NCI-H510A treated with DMSO at 0.1 percent for 48 hours (cell line): Measurements from ENCODE around the gene C22orf15.

ENCODE experiments used
- DNase-seq: peaks from one replicate; lab custom pipeline; 2025; lab: John Stamatoyannopoulos, UW

The C22orf15 gene

DNA sequence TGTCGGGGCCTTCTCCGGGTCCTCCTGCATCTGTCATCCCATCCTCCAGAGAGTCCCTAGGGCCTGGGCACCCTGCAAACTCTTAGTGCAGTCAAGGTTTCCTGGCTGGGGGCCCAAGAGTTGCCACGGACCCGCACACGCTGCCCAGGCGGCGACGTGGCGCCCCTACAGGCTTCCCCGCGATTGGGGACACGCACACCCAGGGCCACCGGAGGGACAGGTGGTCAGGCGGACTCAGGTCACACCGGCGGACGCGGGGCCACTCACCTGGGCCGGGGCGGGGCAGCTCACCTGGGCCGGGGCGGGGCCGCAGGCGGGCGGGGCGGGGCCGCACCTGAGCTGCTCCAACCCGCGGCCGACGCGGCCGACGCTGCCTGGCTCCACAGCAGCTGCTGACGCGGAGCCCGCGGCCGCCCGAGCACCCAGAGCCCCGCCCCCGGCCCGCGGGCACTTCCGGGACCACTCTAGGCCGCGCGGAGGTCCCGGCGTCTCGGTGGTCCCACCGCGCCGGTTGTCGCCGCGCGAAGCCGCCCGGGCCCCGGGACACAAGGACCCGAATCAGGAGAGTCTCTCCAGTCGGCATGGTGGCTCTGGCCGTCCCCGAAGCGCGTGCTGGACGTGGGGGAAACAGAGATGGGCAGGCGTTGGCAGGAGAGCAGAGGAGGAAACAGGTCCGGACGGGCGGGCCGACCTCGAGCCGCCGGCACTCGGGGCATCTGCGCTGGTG is 11.9 kb upstream of the C22orf15 start, which contains the start of gene ZNF70:
ZNF70 (minus strand) TSS at position 399 of the 727 bp plus-strand sequence. CDS start 5,972 bp downstream, outside the sequence.
- peak; percentile 79 for DNase-seq

DNA sequence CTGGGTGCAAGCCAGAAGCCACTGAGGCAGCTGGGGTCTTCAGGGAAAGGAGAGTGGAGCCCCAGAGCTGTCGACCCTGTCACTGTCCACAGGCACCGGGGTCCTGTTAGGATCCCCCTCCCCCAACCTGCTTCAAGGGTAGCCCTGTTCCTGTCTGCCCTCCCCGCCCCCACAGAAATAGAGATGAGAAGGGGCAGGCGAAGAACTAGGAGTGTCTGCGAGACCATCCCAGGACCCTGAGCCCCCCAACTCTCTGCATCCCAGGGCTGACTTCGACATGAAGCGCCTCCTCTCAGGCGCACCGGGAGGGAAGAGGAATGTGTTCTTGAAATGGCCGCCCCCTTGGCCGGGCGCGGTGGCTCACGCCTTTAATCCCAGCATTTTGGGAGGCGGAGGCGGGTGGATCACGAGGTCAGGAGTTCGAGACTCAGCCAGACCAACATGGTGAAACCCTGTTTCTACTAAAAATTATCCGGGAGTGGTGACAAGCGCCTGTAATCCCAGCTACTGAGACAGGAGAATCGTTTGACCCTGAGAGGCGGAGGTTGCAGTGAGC is 11.3 kb upstream of the C22orf15 start:
- peak; percentile 13 for DNase-seq

DNA sequence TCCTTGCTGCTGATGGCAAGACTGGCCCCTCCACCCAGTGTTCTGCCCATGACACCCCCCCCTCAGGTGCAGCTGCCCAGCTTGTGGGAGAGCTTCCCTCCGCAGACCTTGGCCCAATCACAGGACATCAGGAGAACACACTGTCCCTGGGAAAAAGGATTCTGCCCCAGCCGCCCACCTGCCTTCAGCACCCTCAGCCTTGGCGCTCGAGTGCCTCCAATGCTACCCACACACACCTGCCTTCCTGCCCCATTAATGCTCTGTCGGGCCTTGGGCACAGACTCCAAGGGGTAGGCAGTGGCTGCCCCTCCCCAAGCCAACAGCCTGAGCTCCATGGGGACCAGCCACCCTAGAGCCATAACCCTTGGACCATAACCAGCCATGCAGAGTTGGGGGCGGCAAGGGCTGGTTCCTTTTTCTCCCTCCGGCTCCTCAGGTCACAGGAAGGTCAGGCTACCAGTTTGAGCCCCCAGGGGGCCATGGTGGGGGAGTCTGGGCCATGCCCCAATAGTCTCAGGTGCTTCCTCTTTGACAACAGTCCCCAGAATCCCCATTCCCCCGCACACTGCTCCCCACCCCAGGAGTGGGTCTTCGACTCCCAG is 10.6 kb upstream of the C22orf15 start:
- no peak for DNase-seq

DNA sequence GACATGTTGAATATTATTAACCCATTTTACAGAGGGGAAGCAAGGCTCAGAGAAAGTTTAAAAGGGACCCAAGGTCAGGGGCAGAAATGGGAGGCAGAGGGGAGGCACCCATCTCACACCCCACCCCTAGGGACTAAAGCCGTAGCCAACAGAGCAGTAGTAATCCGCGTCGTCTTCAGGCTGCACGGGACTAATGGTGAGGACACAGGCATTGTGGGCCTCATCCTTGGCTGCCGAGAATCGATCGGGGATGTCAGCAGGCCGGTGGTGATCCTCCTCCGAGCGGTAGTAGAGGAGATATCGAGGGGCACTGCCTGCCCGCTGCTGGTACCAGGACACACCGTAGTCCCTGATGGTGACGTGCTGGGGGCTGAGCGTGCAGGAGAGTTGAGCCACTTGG is 10.0 kb upstream of the C22orf15 start:
- DNase-seq: no peak

DNA sequence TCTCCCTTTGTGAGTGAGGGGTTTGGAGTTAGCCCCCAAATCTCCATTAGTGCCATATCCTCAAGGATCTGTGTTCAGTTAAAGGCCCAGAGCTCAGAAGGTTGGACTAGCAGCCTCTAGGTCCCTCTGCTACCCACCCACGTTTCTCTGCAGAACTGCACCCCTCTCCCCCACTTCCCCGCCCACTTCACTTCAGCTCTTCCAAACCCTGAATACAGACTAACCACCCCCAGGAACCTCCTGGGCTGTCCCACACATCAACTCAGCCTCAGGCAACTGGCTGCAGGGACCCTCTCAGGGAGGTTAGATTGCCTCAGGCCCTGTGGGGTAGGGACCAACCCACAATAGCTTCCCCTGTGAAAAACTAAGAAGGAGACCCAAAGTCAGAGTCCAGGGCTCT is 9.4 kb upstream of the C22orf15 start:
- no peak for DNase-seq

DNA sequence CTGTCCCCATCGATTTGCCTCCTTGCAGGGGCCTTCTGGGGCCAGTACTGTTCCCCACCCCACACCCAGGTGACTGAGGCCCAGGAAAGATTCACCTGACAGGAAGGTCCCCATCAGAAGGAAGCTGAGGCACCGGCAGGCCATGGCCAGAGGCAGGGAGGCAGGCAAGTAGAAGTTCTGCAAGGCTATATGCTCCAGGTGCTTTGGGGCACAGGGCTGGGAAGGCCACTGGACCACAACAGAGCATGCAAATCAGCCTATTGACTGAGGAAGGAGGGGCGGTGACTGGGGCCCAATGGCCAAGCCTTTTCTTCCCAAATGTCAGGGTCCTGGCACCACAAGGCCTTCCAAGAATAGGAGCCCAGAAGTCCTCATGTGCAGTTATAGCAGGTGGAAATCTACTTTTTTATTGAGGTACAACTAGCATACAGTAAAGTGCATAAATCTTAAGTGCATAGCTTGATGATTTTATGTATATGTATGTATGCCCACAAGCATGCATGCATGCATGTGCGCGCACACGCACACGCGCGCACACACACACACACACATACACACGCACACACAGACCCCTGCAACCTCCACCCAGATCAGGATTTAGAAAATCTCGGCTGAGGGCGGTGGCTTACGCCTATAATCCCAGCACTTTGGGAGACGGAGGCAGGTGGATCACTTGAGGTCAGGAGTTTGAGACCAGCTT is 8.4 kb upstream of the C22orf15 start, which contains the start of gene VPREB3:
VPREB3 (minus strand) TSS at position 206 of the 700 bp plus-strand sequence; CDS start at position 144, 62 bp downstream.
- DNase-seq: no peak

DNA sequence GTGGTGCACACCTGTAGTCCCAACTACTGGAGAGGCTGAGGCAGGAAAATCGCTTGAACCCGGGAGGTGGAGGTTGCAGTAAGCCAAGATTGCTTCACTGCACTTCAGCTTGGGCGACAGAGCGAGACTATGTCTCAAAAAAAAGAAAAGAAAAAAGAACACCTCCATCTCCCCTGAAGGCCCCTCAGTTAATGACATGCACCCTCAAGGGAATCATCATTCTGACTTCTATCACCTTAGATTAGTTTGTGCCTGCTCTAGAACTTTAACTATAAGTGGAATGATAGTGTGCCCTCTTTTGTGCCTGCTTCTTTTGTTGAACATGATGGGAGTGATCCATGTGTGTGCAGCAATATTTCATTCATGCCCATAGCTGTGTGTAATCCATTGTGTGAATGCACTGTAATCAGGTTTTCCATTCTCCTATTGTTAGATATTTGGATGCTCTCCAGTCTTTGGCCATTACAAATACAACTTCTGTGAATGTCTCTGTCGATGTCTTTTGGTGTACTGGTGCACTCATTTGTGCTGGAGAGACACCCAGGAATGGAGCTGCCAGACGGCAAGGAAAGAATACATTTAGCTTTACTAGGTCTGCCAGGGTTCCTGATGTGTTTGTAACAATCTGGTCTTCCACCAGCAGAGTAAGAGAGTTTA is 7.7 kb upstream of the C22orf15 start:
- DNase-seq: no peak

DNA sequence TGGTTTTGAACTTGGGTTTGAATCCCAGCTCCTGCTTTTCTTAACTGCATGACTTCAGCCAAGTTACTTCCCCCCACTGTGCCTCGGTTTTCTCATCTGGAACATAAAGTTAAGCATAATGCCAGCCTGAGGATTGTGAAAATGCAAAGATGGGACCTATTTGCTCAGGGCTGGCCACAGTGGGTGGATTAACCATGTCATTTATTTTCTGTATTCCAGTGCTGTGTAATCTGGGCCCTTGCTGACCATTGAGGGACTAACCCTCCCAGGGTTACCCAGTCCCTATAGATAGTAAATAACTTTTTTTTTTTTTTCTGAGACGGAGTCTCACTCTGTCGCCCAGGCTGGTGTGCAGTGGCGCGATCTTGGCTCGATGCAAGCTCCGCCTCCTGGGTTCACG is 7.1 kb upstream of the C22orf15 start:
- no peak for DNase-seq

DNA sequence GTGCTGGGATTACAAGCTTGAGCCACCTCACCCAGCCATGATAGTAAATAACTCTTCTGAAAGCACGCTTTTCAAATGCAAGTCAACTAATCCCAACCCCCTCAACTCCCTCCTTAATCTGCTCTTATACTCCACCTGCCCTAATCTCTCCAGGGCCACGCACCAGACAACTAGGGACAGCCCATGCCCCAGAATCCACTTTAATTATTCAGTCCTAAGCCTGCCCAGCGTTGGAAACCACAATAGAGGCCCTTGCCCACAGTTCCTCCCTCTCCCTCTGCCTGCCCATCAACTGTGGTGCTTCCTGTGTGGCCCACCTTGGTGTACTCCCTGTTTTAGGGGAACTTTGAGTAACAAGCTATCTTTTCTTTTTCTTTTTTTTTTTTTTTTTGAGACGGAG is 5.9 kb upstream of the C22orf15 start:
- DNase-seq: no peak

DNA sequence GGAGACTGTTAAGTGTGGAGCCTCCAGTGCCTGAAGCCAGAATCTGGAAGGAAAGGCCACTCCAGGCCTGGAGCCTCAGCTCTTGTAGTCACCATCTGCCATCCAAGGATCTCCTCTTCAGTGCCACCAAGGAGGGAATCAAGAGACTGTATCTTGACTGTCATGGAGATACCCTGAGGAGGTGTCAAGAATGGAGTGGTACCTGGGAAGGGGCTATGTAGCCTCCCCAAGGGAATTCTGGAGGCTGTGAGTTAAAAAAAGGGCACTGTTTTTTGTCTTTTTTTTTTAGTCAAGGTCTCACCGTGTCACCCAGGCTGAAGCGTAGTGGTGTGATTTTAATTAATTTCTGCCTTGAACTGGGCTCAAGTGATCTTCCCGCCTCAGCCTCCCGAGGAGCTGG is 3.2 kb upstream of the C22orf15 start:
- no peak for DNase-seq

DNA sequence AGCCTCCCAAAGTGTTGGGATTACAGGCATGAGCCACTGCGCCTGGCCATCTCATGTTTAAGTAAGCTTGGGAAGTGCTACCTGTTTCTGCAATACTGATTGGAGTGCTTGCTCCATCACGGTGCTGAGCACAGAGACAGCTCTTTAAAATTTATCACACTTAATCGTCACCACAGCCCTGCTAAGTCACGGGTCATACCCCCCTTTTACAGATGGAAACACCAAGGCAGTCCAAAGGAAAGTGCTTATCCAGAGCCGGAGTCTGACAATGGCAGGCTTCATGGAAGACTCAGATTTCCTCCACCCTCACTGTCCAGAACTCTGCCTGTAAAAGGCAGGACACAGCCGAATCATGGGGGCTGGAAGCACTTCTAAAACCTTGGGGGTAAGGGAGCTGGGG is 2.7 kb upstream of the C22orf15 start:
- no peak for DNase-seq

DNA sequence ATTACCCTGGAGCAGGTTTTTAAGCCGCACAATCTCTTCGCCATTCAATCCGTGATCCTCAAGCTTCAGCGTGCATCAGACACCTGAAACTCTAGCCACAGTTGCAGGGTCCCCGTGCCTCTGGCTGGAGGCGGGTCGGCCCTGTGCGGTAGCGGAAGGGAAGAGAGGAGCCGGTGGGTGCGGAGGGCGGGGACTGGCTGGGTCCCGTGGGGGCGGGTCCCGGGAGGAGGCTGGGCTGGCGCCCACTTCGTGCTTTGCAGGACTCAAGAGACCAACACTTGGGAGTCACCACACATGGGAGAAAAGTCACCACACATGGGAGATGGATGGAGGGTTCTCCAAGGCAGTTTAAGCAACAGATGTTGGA is 772 bp downstream of the C22orf15 start:
- no peak for DNase-seq

DNA sequence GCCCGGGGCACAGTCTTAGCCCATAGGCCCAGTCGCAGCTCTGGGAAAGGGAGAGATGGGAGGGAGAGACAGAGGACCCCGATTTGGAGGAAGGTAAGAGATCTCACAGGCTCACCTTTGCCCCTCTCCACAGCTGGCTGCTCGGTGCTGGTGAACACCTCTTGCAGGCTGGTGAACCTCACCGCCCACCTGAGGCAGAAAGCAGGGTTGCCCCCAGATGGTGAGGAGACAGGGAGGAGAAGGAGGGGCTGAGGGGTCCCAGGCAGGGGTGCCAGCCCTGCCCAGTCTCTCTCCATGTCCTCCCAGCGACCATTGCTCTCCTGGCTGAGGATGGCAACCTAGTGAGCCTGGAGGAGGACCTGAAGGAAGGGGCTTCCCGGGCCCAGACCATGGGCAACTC is 1.2 kb downstream of the C22orf15 start:
- DNase-seq: no peak

DNA sequence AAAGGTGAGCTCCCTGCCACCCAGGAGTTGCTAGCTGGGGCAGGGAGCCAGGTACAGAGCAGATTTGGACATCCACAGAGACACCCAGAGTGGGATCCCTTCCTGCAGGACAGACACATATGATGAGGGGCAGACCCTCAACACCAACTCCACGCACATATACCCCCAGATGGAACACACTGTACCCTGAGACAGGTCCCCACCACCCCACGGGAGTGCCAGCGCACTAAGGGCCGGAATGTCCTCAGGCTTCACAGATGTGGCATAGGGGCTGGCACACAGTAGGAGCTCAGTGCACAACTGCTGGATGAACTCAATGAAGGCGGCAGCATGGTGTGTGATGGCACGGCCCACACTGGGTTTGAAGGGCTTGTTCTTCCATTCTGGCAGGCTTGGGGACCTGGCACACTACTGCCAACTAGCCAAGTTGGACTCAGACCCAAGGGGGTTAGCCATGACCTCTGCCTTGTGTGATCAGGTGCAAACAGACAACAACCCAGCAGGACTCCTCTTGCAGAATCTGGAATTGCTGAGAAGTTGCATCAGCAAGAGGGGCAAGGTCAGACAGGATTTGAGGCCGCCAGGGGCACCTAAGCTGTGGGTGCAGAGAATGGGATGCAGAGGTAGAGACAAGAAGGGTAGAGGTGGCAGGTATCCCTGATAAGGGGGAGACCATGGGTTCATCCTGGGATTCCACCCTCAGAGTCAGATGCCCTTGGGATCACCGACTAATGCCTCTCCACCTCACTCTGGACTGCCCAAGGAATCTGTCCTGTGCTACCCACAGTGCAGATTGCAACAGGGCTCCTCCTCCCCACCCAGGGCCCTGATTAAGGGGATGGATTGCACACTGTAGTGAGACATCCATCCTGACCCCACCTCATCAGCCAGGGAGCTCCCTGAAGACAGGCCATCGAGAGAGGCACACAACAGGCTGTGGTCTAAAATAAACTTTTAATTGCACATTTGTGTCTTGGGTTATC is 2.4 kb downstream of the C22orf15 start:
- DNase-seq: no peak

DNA sequence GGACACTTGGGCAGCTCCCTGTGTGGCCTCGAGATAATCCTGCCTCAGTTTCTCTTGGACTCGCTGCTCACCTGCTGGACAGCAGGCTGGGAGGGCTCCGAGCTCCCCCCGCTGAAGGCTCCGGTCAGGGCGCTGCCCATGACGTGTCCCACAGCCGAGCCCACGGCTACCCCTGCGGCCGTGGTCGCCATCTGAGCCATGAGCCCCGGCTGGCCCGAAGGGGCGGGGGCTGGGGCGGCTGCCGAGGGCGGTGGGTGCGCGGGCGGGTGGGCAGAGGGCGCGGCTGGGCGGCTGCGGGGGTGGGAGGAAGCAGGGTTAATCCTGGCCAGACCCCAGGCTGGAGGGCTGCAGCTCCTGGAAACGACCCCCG is 4.5 kb downstream of the C22orf15 start:
- no peak for DNase-seq

DNA sequence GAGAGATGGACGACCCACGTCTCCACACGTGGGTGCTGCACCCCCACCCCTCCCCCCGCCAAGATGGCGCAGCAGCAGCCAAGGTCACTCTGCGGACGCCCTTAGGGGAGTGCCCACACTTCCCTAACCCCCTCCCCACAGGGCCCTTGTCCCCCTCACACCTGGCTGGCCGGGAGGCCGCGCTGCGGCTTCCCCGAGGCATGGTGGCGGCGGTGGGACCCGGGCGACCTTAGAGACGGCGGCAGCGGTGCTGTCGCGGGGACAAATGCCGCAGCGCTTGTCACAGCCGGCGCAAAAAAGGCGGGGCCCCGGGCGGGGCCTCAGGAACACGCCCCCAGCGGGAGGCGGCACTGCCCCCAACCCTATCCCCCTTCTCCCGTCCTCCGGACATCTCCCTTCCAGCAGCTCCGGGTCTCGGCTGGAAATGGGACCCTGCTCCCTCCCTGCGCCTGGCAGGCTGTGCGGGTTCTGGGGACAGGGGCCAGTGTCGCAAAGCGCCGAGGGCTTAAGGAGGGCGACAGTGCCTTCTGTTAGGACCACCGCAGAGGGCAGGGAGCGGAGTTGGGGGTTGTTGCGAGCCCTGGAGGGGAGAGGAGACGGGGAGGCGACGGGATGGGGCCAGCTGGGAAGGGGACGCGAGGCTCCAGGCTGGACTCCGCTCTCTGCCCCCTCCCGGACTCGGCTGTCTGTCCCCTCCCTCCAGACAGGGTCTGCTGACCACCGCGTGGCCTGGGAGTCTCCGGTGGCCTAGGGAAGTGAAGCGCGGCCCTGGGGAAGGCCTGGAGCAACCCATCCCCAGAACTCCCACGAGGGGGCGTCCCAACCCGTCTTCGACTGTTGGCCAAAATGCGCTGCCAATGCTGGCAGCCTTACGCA is 5.1 kb downstream of the C22orf15 start, which contains the start of gene CHCHD10:
CHCHD10 (minus strand) TSS at position 300 of the 876 bp plus-strand sequence; CDS start at position 202, 98 bp downstream.
- DNase-seq: peak; percentile 40

DNA sequence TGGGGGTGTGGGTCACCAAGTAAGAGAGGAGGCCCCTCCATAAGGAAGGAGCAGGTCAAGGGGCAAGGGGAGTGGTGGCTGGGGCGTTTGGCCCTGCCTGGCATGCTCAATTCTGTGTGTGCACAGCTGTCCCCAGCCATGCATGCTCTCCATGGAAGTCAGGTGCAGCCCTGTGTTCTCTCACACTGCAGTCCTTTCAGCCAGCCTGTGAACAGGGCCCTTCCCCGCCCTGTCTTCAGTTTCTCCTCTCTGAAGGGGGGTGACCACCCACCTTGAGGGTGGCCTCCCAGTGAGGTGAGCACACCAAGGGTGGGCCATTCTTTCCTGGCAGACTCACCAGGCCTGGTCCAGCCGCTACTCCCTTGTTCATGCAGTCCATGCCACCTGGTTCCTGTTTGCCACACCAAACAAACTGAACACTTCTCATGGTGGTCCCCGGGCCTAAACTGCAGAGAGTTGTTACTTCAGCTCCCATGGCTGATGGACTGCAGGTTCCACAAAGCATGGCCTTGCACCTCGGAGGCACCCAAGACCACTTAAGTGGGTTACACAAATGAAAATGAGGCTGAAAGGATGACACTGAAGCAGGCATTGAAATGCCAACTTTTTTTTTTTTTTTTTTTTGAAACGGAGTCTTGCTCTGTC is 6.7 kb downstream of the C22orf15 start:
- peak; percentile 12 for DNase-seq

DNA sequence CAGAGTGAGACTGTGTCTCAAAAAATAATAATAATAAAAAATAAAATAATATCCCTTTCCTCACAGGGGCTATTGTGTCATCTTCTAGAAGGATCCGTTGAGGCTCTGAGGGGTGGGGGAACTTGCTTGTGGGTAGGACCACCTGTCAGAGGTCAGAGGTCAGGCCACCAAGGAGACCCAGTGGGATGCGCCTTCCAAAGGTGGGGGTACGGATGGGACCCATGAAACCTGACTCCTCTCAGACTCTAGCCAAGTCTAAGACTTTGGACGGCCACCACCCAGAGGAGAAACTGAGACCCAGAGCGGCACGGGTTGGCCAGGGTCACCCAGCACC is 9.5 kb downstream of the C22orf15 start:
- DNase-seq: no peak

DNA sequence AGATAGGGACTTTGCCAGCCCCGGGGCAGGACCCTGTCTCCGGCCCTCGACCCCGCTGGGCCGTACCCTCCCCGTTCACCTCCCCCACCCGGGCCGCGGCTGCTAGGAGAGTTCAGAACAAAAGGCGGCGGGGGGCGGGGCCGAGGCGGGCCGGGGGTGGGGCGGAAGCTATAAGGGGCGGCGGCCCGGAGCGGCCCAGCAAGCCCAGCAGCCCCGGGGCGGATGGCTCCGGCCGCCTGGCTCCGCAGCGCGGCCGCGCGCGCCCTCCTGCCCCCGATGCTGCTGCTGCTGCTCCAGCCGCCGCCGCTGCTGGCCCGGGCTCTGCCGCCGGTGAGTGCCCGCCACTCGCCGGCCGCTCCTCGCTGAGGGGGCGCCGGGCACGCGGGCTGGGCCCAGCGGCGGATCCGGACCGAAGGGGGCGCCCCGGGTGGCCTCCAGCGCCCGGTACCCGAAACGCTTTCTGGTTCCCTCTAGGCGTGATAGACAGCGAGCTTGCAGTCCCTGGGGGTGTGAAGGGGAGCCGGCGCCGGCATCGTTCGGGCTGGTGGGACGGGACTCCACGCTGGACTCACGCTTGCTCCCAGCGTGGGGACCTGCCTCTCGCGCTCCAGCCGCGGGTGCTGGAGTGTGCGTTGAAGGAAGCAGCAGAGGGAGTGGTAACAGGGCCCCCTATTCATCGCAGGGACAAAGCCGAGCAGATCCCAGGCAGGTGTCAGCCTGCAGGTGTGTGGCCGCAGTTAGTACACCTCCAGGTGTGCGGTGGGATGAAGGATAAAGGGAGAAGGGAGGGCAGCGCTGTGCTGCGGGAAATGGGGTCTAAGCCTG is 10.1 kb downstream of the C22orf15 start, which contains the start of gene MMP11:
MMP11 (plus strand) TSS at position 201 of the 825 bp plus-strand sequence; CDS start at position 223, 22 bp downstream.
- peak; percentile 20 for DNase-seq
